Esophagus (tissue), 2 donors: ENCODE data around the gene DLGAP4. TPM values are rescaled to one million over a fixed set of nuclear protein-coding genes. Genes with fewer than 3 reads are reported as not detected.

ENCODE experiments used
- H3K27ac ChIP-seq, 2 donors: one replicate each; pipeline ENCODE4 v1.5.1; 2013; ENCODE audit warnings: low read depth in 2 of 2, mild to moderate bottlenecking in 2 of 2, inconsistent platforms in 1 of 2, low read length in 1 of 2, moderate library complexity in 1 of 2
- H3K27me3 ChIP-seq, 2 donors: one replicate each; pipeline ENCODE4 v1.6.1; 2013; ENCODE audit warnings: low read length in 2 of 2, control low read depth in 1 of 2, mild to moderate bottlenecking in 1 of 2; ENCODE audit not compliant: insufficient read depth in 2 of 2, control insufficient read depth in 1 of 2
- H3K36me3 ChIP-seq, 2 donors: one replicate each; pipeline ENCODE4 v1.6.1; 2013; ENCODE audit warnings: low read length in 1 of 2; ENCODE audit not compliant: control insufficient read depth in 2 of 2, insufficient read depth in 2 of 2
- H3K4me1 ChIP-seq, 2 donors: one replicate each; pipeline ENCODE4 v1.6.1; 2013; ENCODE audit warnings: low read length in 1 of 2; ENCODE audit not compliant: control insufficient read depth in 2 of 2, insufficient read depth in 2 of 2
- H3K4me3 ChIP-seq, 2 donors: one replicate each; pipeline ENCODE4 v1.5.1; 2013; ENCODE audit warnings: low read length in 2 of 2, mild to moderate bottlenecking in 2 of 2, low read depth in 1 of 2, moderate library complexity in 1 of 2
- H3K9me3 ChIP-seq, 2 donors: one replicate each; pipeline ENCODE4 v1.6.1; 2013; ENCODE audit warnings: mild to moderate bottlenecking in 2 of 2, low read depth in 1 of 2, low read length in 1 of 2, moderate library complexity in 1 of 2; ENCODE audit not compliant: control insufficient read depth in 2 of 2, insufficient read depth in 1 of 2
- WGBS, 2 donors: extraction: QIAGEN DNeasy Blood & Tissue Kit; methylation state at CpG; one replicate each; pipeline ENCODE4 v1.1.7; 2013; 5-methylcytosine and 5-hydroxymethylcytosine counted together
- polyA plus RNA-seq, 2 donors: library from polyadenylated mRNA; stranded (reverse); fragments of 200-250 nt; gene quantifications; one replicate each; pipeline ENCODE4 v1.2.3, GENCODE V29; 2013
- donor health status: healthy with polysubstance abuse.
- donor health status: Bipolar disorder and iron deficiency.

The DLGAP4 gene
- 10 to 100 TPM; 15.8 to 24.3 TPM for polyA plus RNA-seq

GRCh38 chr20:36305602-36306551 lies at the start of gene DLGAP4:
DLGAP4 (plus strand) TSS chr20:36306339; CDS start chr20:36431718, 125,379 bp downstream.
- Histone ChIP-seq H3K36me3 (no peaks in the 10 kb centered on the region), H3K27me3 (peaks cover 0 to 30% of the 10 kb centered on the region in 2 donors), H3K27ac (no peak within 1 kb of the TSS), H3K9me3 (no peaks in the 10 kb centered on the region), H3K4me1 (peaks cover 5 to 6% of the 10 kb centered on the region in 2 donors), H3K4me3 (peak within 1 kb of the TSS in 1 of 2 donors; percentile 41)
- WGBS, 2 donors, result 2 to 3% methylated on average over 32 to 96 of the region's 96 CpGs

- no peaks in the 10 kb centered on the region for H3K9me3 ChIP-seq
- peaks cover 10 to 15% of the 10 kb centered on the region in 2 donors for H3K36me3 ChIP-seq
- H3K27ac ChIP-seq, result no peak overlapping the region
- H3K4me1 ChIP-seq, result no peaks in the 10 kb centered on the region
- no peaks in the 10 kb centered on the region for H3K27me3 ChIP-seq
- H3K4me3 ChIP-seq, result no peak overlapping the region
- WGBS, 2 donors, result 66 to 68% methylated on average over 16 of the region's 16 CpGs
Measured at GRCh38 chr20:36259177-36260061, 46.7 kb upstream of the DLGAP4 start.

GRCh38 chr20:36260316-36260715 lies 45.8 kb upstream of the DLGAP4 start:
- 70 to 72% methylated on average over 7 of the region's 7 CpGs for whole genome bisulfite sequencing, 2 donors
- peaks cover 9 to 12% of the 10 kb centered on the region in 2 donors for H3K36me3 ChIP-seq
- no peaks in the 10 kb centered on the region for H3K4me1 ChIP-seq
- no peak overlapping the region for H3K27ac ChIP-seq
- no peak overlapping the region for H3K4me3 ChIP-seq
- H3K9me3 ChIP-seq, result no peaks in the 10 kb centered on the region
- no peaks in the 10 kb centered on the region for H3K27me3 ChIP-seq

- Histone ChIP-seq H3K9me3 (no peaks in the 10 kb centered on the region), H3K4me3 (no peak overlapping the region), H3K4me1 (no peaks in the 10 kb centered on the region), H3K36me3 (peaks cover 0 to 3% of the 10 kb centered on the region in 2 donors), H3K27ac (no peak overlapping the region), H3K27me3 (no peaks in the 10 kb centered on the region)
- 84 to 87% methylated on average over 12 of the region's 12 CpGs for WGBS, 2 donors
Measured at GRCh38 chr20:36261389-36262105, 44.6 kb upstream of the DLGAP4 start.

GRCh38 chr20:36262440-36262839 lies 43.7 kb upstream of the DLGAP4 start:
- Histone ChIP-seq H3K4me1 (no peaks in the 10 kb centered on the region), H3K27me3 (no peaks in the 10 kb centered on the region), H3K4me3 (no peak overlapping the region), H3K27ac (no peak overlapping the region), H3K36me3 (no peaks in the 10 kb centered on the region), H3K9me3 (no peaks in the 10 kb centered on the region)
- 81 to 87% methylated on average over 12 of the region's 12 CpGs for WGBS, 2 donors

GRCh38 chr20:36264426-36265246 lies 41.5 kb upstream of the DLGAP4 start:
- Histone ChIP-seq H3K4me3 (no peak overlapping the region), H3K27ac (no peak overlapping the region), H3K4me1 (no peaks in the 10 kb centered on the region), H3K27me3 (no peaks in the 10 kb centered on the region), H3K9me3 (no peaks in the 10 kb centered on the region), H3K36me3 (no peaks in the 10 kb centered on the region)
- 90% methylated on average over 20 of the region's 20 CpGs for WGBS, 2 donors

GRCh38 chr20:36266189-36266588 lies 40.0 kb upstream of the DLGAP4 start:
- H3K27ac ChIP-seq, result no peak overlapping the region
- no peaks in the 10 kb centered on the region for H3K36me3 ChIP-seq
- WGBS, 2 donors, result 85 to 89% methylated on average over 6 of the region's 6 CpGs

GRCh38 chr20:36267605-36268381 lies 38.3 kb upstream of the DLGAP4 start:
- Histone ChIP-seq H3K4me3 (no peak overlapping the region), H3K9me3 (no peaks in the 10 kb centered on the region), H3K36me3 (no peaks in the 10 kb centered on the region), H3K27ac (no peak overlapping the region), H3K4me1 (no peaks in the 10 kb centered on the region), H3K27me3 (no peaks in the 10 kb centered on the region)
- WGBS, 2 donors, result 77 to 78% methylated on average over 24 of the region's 24 CpGs

More at GRCh38 chr20:36266189-36266588, 40.0 kb upstream of the DLGAP4 start:
- Histone ChIP-seq H3K4me1 (no peaks in the 10 kb centered on the region), H3K4me3 (no peak overlapping the region), H3K27me3 (no peaks in the 10 kb centered on the region), H3K9me3 (no peaks in the 10 kb centered on the region)
